ENCODE results near the gene KRTAP16-1. TPM values are rescaled to one million over a fixed set of nuclear protein-coding genes. Genes with fewer than 3 reads are reported as not detected.
"Not testable (repeated sequence)": the region's sequence is repeated elsewhere in the genome, so short reads cannot be mapped to it uniquely, and the experiment has no call there.

KRTAP16-1 gene, protein sequence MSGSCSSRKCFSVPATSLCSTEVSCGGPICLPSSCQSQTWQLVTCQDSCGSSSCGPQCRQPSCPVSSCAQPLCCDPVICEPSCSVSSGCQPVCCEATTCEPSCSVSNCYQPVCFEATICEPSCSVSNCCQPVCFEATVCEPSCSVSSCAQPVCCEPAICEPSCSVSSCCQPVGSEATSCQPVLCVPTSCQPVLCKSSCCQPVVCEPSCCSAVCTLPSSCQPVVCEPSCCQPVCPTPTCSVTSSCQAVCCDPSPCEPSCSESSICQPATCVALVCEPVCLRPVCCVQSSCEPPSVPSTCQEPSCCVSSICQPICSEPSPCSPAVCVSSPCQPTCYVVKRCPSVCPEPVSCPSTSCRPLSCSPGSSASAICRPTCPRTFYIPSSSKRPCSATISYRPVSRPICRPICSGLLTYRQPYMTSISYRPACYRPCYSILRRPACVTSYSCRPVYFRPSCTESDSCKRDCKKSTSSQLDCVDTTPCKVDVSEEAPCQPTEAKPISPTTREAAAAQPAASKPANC
- total RNA-seq: not detected
- long read RNA-seq: 0 reads

DNA sequence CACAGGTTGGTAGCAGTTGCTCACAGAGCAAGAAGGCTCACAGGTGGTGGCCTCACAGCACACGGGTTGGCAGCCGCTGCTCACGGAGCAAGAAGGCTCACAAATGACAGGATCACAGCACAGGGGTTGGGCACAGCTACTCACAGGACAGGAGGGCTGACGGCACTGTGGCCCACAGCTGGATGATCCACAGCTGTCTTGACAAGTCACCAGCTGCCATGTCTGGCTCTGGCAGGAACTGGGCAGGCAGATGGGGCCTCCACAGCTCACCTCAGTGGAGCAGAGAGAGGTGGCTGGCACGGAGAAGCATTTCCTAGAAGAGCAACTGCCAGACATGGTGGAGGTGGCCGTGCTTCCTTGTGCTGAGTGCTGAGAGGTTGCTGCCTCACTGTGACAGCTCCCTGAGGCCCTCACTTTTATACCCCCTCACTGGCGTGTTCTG is at the start of gene KRTAP16-1:
Gene KRTAP16-1 (minus strand): TSS at position 392 of the 442 bp plus-strand sequence. CDS start 56 bp downstream, at position 336.
- DNase-seq: no peak
- H3K4me3 ChIP-seq: no peak within 1 kb of the TSS

DNA sequence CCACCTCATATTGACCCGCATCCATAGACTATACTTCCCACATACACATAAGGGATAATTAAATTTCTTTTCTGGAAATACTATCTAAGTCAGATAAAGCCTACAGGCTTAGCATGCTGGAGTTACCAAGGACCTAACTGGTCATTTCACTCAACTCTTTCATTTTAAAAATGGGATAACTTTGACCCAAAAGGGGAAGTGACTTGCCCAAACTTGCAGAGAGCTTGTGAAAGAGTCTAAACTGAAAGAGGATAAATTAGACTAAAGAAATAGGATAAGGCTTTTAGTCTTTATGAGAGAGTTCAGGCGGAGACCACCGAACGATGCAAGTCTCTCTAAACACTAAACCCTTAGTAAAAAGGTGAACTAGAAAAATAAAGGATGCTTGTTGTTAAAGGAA is 45.4 kb upstream of the KRTAP16-1 start:
- no peak for DNase-seq
- Histone ChIP-seq H3K4me1 (no peaks in the 10 kb centered on the region), H3K9me3 (replicated peaks) (peaks cover 13% of the 10 kb centered on the region), H3K36me3 (no peaks in the 10 kb centered on the region), H3K4me3 (no peak overlapping the region), H3K27me3 (ENCODE audit: low read depth) (peaks cover 68% of the 10 kb centered on the region), H3K27ac (replicated peaks) (no peak overlapping the region)
- TF ChIP-seq, protein P1, sequence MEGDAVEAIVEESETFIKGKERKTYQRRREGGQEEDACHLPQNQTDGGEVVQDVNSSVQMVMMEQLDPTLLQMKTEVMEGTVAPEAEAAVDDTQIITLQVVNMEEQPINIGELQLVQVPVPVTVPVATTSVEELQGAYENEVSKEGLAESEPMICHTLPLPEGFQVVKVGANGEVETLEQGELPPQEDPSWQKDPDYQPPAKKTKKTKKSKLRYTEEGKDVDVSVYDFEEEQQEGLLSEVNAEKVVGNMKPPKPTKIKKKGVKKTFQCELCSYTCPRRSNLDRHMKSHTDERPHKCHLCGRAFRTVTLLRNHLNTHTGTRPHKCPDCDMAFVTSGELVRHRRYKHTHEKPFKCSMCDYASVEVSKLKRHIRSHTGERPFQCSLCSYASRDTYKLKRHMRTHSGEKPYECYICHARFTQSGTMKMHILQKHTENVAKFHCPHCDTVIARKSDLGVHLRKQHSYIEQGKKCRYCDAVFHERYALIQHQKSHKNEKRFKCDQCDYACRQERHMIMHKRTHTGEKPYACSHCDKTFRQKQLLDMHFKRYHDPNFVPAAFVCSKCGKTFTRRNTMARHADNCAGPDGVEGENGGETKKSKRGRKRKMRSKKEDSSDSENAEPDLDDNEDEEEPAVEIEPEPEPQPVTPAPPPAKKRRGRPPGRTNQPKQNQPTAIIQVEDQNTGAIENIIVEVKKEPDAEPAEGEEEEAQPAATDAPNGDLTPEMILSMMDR (IDR thresholded peaks at IDR 0.05; ENCODE audit: borderline replicate concordance): no peak
- intact Hi-C loops (cut with micrococcal nuclease): no loop called here

More for the DNA sequence above, at the start of gene KRTAP16-1:
- Histone ChIP-seq H3K4me1 (peaks cover 6% of the 10 kb centered on the region), H3K36me3 (no peaks in the 10 kb centered on the region), H3K27me3 (ENCODE audit: low read depth) (peaks cover 89% of the 10 kb centered on the region), H3K27ac (replicated peaks) (peak within 1 kb of the TSS; percentile 38), H3K9me3 (replicated peaks) (no peaks in the 10 kb centered on the region)
- TF ChIP-seq, protein P1 (IDR thresholded peaks at IDR 0.05; ENCODE audit: borderline replicate concordance): no peak
- intact Hi-C loops (cut with micrococcal nuclease): no loop called here

DNA sequence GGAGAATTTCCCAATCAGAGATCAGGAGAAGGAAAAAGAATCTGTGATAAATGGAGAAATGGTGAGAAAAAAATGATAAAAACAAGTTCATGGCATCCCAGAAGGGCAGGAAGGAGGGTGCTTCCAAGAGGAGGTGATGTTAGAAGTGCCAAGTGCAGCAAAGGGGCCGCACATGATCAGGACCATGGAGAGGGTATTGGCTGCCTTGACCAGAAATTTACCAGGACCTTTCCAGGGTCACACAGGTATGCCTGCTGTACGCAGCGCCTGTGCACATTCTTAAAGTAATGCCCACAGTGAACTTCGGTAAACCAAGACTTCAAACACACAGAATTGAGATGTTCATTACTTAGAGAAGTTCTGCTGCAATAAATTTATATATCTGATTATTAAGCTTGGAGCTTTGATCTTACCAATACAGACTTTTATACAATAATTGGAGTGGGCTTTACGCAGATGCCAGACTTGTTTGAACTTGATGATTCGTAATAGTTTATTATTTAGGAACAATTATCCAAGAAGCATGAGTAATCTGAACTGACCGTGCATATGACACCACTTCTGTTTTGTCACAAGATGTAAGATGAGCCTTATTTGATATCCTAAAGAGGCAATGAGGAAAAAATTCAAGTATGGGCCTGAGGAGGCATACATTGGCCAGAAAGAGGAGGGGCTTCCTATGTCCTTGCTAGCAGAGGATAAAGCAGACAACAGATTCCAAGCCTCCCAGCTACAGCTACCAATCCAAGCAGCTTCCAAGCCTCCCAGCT is 43.7 kb upstream of the KRTAP16-1 start:
- Histone ChIP-seq H3K9me3 (replicated peaks) (peaks cover 13% of the 10 kb centered on the region), H3K36me3 (no peaks in the 10 kb centered on the region), H3K27me3 (ENCODE audit: low read depth) (peaks cover 54% of the 10 kb centered on the region), H3K4me3 (no peak overlapping the region), H3K27ac (replicated peaks) (no peak overlapping the region), H3K4me1 (no peaks in the 10 kb centered on the region)
- TF ChIP-seq, protein P1 (IDR thresholded peaks at IDR 0.05; ENCODE audit: borderline replicate concordance): no peak
- intact Hi-C loops (cut with micrococcal nuclease): no loop called here
- no peak for DNase-seq

DNA sequence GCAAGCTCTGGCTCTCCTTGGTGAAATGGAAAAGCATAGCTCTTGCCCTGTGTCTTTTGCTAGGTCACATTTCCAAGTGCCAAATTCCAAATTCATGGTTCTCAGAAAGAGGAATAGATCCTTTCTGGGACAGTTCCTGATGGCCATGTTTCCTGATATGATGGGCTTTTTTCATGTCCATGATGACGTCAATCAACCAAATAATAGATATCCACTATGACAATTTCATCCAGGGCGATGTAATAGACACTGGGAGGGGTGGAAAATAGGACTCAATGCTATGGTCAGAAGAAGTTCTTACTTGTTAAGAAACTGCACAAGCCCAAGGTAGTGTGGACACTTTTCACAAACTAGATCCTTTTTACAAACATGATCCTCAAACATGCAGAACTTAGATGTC is 42.1 kb upstream of the KRTAP16-1 start:
- DNase-seq: no peak
- TF ChIP-seq, protein P1 (IDR thresholded peaks at IDR 0.05; ENCODE audit: borderline replicate concordance): no peak
- H3K9me3 ChIP-seq (replicated peaks): peaks cover 4% of the 10 kb centered on the region

DNA sequence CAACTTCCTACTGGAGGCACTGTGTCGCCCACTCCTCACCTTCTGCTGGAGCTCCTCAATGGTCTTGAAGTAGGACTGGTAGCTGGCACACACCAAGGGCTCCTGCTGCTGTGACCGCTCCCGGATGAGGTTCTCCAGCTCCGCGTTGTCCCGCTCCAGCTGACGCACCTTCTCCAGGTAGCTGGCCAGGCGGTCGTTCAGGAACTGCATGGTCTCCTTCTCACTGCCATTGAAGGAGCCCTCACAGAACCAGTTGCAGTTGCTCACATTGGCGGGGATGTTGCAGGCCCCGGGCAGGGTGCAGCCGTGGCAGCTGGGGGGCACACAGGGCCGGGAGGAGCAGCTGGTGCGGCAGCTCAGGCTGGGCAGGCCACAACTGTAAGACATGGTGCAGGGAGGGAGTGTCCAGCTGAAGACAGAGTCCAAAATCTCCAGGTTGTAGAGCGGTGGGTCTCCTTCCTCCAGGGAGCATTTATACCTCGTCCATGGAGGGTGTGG is 41.3 kb upstream of the KRTAP16-1 start, which contains the start of gene KRT33A:
Gene KRT33A (minus strand): TSS at position 448 of the 498 bp plus-strand sequence. CDS start 61 bp downstream, at position 387.
- H3K9me3 ChIP-seq (replicated peaks); intact Hi-C loops (cut with micrococcal nuclease); H3K27ac ChIP-seq (replicated peaks); DNase-seq; H3K4me1 ChIP-seq; H3K36me3 ChIP-seq; H3K4me3 ChIP-seq: not testable (repeated sequence)
- H3K27me3 ChIP-seq (ENCODE audit: low read depth): peaks cover 38% of the 10 kb centered on the region

More for the DNA sequence above, 42.1 kb upstream of the KRTAP16-1 start:
- H3K36me3 ChIP-seq: no peaks in the 10 kb centered on the region
- peaks cover 41% of the 10 kb centered on the region for H3K27me3 ChIP-seq (ENCODE audit: low read depth)
- no peak overlapping the region for H3K27ac ChIP-seq (replicated peaks)
- intact Hi-C loops (cut with micrococcal nuclease): no loop called here
- no peaks in the 10 kb centered on the region for H3K4me1 ChIP-seq
- no peak overlapping the region for H3K4me3 ChIP-seq
